H1 (cell line): ENCODE results near the gene CPTP. TPM values are rescaled to one million over a fixed set of nuclear protein-coding genes. Genes with fewer than 3 reads are reported as not detected.

Experiments used
- CTCF ChIA-PET: fragments of 300-600 bp; sonication (Branson Sonifier 250); formaldehyde crosslinking; loops from one replicate; lab custom pipeline; 2021; ENCODE audit not compliant: partially characterized antibody; lab: Charles Lee
- POLR2A ChIA-PET: fragments of 300-600 bp; sonication (Branson Sonifier 250); formaldehyde crosslinking; loops from one replicate; lab custom pipeline; 2021; ENCODE audit warnings: inconsistent platforms; ENCODE audit not compliant: partially characterized antibody; lab: Charles Lee
- DNase-seq, 2 experiments: peaks; one replicate each; pipeline versions ENCODE4 v3.0.0 to v3.0.0-alpha.2; 2010 to 2022; ENCODE audit warnings: low spot score in 2 of 2, low read depth in 1 of 2, mixed read lengths in 1 of 2
- FAIRE-seq: peaks from 2 replicates; lab custom pipeline; 2011; peaks lifted over from hg19 to GRCh38; lab: Jason Lieb, UNC
- H2AFZ ChIP-seq: 2 replicates; pipeline ENCODE4 v1.8.1; 2012; ENCODE audit warnings: low read length, inconsistent platforms
- H2AK5ac ChIP-seq: 2 replicates; pipeline ENCODE4 v1.6.1; 2013; ENCODE audit warnings: low read depth, low read length
- H2BK120ac ChIP-seq: replicated peaks from 2 replicates; pipeline ENCODE3; 2013; ENCODE audit warnings: low read depth, low read length, inconsistent platforms
- H2BK12ac ChIP-seq: 2 replicates; pipeline ENCODE4 v1.6.1; 2013; ENCODE audit warnings: low read depth, low read length
- H2BK15ac ChIP-seq: 2 replicates; pipeline ENCODE4 v1.6.1; 2013; ENCODE audit warnings: low read length
- H2BK20ac ChIP-seq: 2 replicates; pipeline ENCODE4 v1.6.1; 2013; ENCODE audit warnings: low read length
- H2BK5ac ChIP-seq: 2 replicates; pipeline ENCODE4 v1.6.1; 2013; ENCODE audit warnings: low read depth, low read length
- H3K14ac ChIP-seq: 2 replicates; pipeline ENCODE4 v1.6.1; 2013; ENCODE audit warnings: inconsistent platforms; ENCODE audit not compliant: insufficient read length
- H3K18ac ChIP-seq: 2 replicates; pipeline ENCODE4 v1.6.1; 2013; ENCODE audit warnings: low read length; ENCODE audit errors: extremely low read depth
- H3K23ac ChIP-seq: 2 replicates; pipeline ENCODE4 v1.6.1; 2013; ENCODE audit warnings: inconsistent platforms; ENCODE audit not compliant: insufficient read length
- H3K23me2 ChIP-seq: 2 replicates; pipeline ENCODE4 v1.6.1; 2013; ENCODE audit warnings: low read depth, low read length
- H3K27ac ChIP-seq: 2 replicates; pipeline ENCODE4 v1.6.1; 2011; ENCODE audit warnings: low read depth, low read length, inconsistent platforms
- H3K27me3 ChIP-seq, 4 experiments: replicated peaks in 1 of 4; 1 replicate in 1 of 4; 2 replicates in 3 of 4; pipeline versions ENCODE4 v1.6.1 to v1.8.1; 2011 to 2013; ENCODE audit warnings: low read length in 3 of 4, mild to moderate bottlenecking in 3 of 4, inconsistent platforms in 2 of 4, mixed read lengths in 2 of 4, moderate library complexity in 1 of 4; ENCODE audit not compliant: control insufficient read depth in 3 of 4, insufficient read depth in 3 of 4; ENCODE audit errors: extremely low read depth in 1 of 4
- H3K36me3 ChIP-seq, 4 experiments: 2 replicates each; pipeline versions ENCODE4 v1.6.1 to v1.8.1; 2011 to 2013; ENCODE audit warnings: mild to moderate bottlenecking in 4 of 4, low read length in 3 of 4, moderate library complexity in 2 of 4, control low read depth in 1 of 4, inconsistent platforms in 1 of 4; ENCODE audit not compliant: insufficient read depth in 4 of 4, control insufficient read depth in 2 of 4
- H3K4ac ChIP-seq: replicated peaks from 2 replicates; pipeline ENCODE3; 2013; ENCODE audit warnings: low read length, low read depth, mixed read lengths, inconsistent platforms; ENCODE audit not compliant: insufficient read length
- H3K4me1 ChIP-seq, 4 experiments: replicated peaks in 1 of 4; 1 replicate in 1 of 4; 2 replicates in 3 of 4; pipeline versions ENCODE4 v1.6.1 to v1.8.1; 2011 to 2013; ENCODE audit warnings: low read length in 3 of 4, inconsistent platforms in 2 of 4, mixed read lengths in 1 of 4; ENCODE audit not compliant: insufficient read depth in 4 of 4, control insufficient read depth in 3 of 4
- H3K4me2 ChIP-seq, 2 experiments: 2 replicates each; pipeline versions ENCODE4 v1.6.1 to v1.8.1; 2011 to 2013; ENCODE audit warnings: low read depth in 2 of 2, low read length in 2 of 2, control low read depth in 1 of 2, inconsistent platforms in 1 of 2, mild to moderate bottlenecking in 1 of 2; ENCODE audit not compliant: insufficient read depth in 1 of 2
- H3K4me3 ChIP-seq, 4 experiments: fragments of 200-600, 300-600 bp in 1 of 4; sonication (generic), shearing (Covaris generic), sonication (Bioruptor Twin) in 1 of 4; 2 replicates each; pipeline versions ENCODE4 v1.5.1 to v1.8.1; 2011 to 2016; ENCODE audit warnings: low read length in 4 of 4, low read depth in 3 of 4, control low read depth in 2 of 4, inconsistent platforms in 2 of 4, mild to moderate bottlenecking in 2 of 4, mixed read lengths in 1 of 4, moderate library complexity in 1 of 4; ENCODE audit not compliant: insufficient read depth in 2 of 4; ENCODE audit errors: extremely low read depth in 1 of 4
- H3K56ac ChIP-seq: replicated peaks from 2 replicates; pipeline ENCODE3; 2013; ENCODE audit warnings: low read depth, mild to moderate bottlenecking, mixed read lengths, low read length, inconsistent platforms; ENCODE audit not compliant: insufficient read length
- H3K79me1 ChIP-seq: 2 replicates; pipeline ENCODE4 v1.6.1; 2013; ENCODE audit warnings: low read depth, low read length, control low read depth
- H3K79me2 ChIP-seq, 2 experiments: 2 replicates each; pipeline versions ENCODE4 v1.6.1 to v1.8.1; 2012 to 2013; ENCODE audit warnings: low read length in 2 of 2, mild to moderate bottlenecking in 2 of 2, inconsistent platforms in 1 of 2; ENCODE audit not compliant: insufficient read depth in 2 of 2, control insufficient read depth in 1 of 2
- H3K9ac ChIP-seq, 4 experiments: replicated peaks in 1 of 4; 1 replicate in 1 of 4; 2 replicates in 3 of 4; pipeline versions ENCODE4 v1.6.1 to v1.8.1; 2011 to 2013; ENCODE audit warnings: low read depth in 3 of 4, low read length in 3 of 4, control low read depth in 2 of 4, mild to moderate bottlenecking in 2 of 4, moderate library complexity in 2 of 4, inconsistent platforms in 1 of 4; ENCODE audit errors: extremely low read depth in 1 of 4
- H3K9me3 ChIP-seq, 2 experiments: 2 replicates each; pipeline versions ENCODE4 v1.6.1 to v1.8.1; 2012 to 2013; ENCODE audit warnings: mild to moderate bottlenecking in 2 of 2, moderate library complexity in 2 of 2, control low read depth in 1 of 2, inconsistent platforms in 1 of 2, low read depth in 1 of 2, low read length in 1 of 2, mixed read lengths in 1 of 2; ENCODE audit not compliant: insufficient read depth in 2 of 2
- H4K20me1 ChIP-seq, 2 experiments: replicated peaks in 1 of 2; 2 replicates each; pipeline versions ENCODE3 to v1.8.1; 2011 to 2013; ENCODE audit warnings: inconsistent platforms in 2 of 2, low read length in 2 of 2, mild to moderate bottlenecking in 1 of 2; ENCODE audit not compliant: insufficient read depth in 2 of 2, control insufficient read depth in 1 of 2
- H4K5ac ChIP-seq: 2 replicates; pipeline ENCODE4 v1.6.1; 2013; ENCODE audit warnings: low read length, low read depth, mixed read lengths, inconsistent platforms; ENCODE audit not compliant: insufficient read length
- H4K8ac ChIP-seq: 2 replicates; pipeline ENCODE4 v1.8.0; 2013; ENCODE audit warnings: mild to moderate bottlenecking, moderate library complexity, low read length, inconsistent platforms; ENCODE audit not compliant: insufficient read depth; ENCODE audit errors: extremely low read depth
- H4K91ac ChIP-seq: replicated peaks from 2 replicates; pipeline ENCODE3; 2013; ENCODE audit warnings: low read length, mixed read lengths, inconsistent platforms; ENCODE audit not compliant: insufficient read length
- BACH1 ChIP-seq: IDR thresholded peaks from 2 replicates; pipeline ENCODE4 v1.6.1; 2012; ENCODE audit warnings: low read length, improper control_type of control experiment
- BRCA1 ChIP-seq: IDR thresholded peaks from 2 replicates; pipeline ENCODE4 v1.6.1; 2012; ENCODE audit warnings: low read depth, low read length, improper control_type of control experiment
- CBX5 ChIP-seq: fragments of 300-800, 300-1000 bp; sonication (generic); IDR thresholded peaks from 2 replicates; pipeline ENCODE4 v1.7.1; 2016; ENCODE audit warnings: antibody characterized with exemption, low read length, low read depth
- CEBPB ChIP-seq: IDR thresholded peaks from 2 replicates; pipeline ENCODE4 v1.6.1; 2012; ENCODE audit warnings: low read depth, low read length
- CTBP2 ChIP-seq: IDR thresholded peaks from 2 replicates; pipeline ENCODE4 v1.7.0; 2011; ENCODE audit warnings: borderline replicate concordance, mild to moderate bottlenecking, moderate library complexity, mixed read lengths, low read length; ENCODE audit not compliant: insufficient read depth, insufficient read length
- KDM1A ChIP-seq: fragments of 200-600, 300-600 bp; sonication (generic); IDR thresholded peaks from 2 replicates; pipeline ENCODE4 v1.7.1; 2016; ENCODE audit warnings: mild to moderate bottlenecking, low read length, borderline replicate concordance
- NRF1 ChIP-seq: IDR thresholded peaks from 2 replicates; pipeline ENCODE4 v1.6.1; 2011; ENCODE audit warnings: mild to moderate bottlenecking, low read depth, low read length, improper control_type of control experiment
- RXRA ChIP-seq: IDR thresholded peaks from 2 replicates; pipeline ENCODE4 v1.6.1; 2011; ENCODE audit warnings: low read depth, mild to moderate bottlenecking, low read length, moderate library complexity; ENCODE audit not compliant: insufficient read depth
- SAP30 ChIP-seq: fragments of 300-600 bp; sonication (generic); IDR thresholded peaks from 2 replicates; pipeline ENCODE4 v1.7.1; 2012; ENCODE audit warnings: low read length, moderate library complexity, mild to moderate bottlenecking, inconsistent platforms; ENCODE audit not compliant: insufficient read depth, insufficient replicate concordance
- TAF1 ChIP-seq: IDR thresholded peaks from 2 replicates; pipeline ENCODE4 v1.6.1; 2011; ENCODE audit warnings: mild to moderate bottlenecking, low read depth, low read length
- TAF7 ChIP-seq: optimal IDR thresholded peaks from 2 replicates; pipeline ENCODE3; 2011; ENCODE audit warnings: low read depth, mild to moderate bottlenecking, inconsistent platforms, low read length, moderate library complexity, borderline replicate concordance
- TBP ChIP-seq: IDR thresholded peaks from 2 replicates; pipeline ENCODE4 v1.6.1; 2011; ENCODE audit warnings: low read depth, low read length, improper control_type of control experiment
- WGBS, 2 experiments: shearing (Covaris generic) in 1 of 2; methylation state at CpG; one replicate each; pipeline versions ENCODE4 v1.1.6 to v1.1.7; 2013 to 2015; ENCODE audit warnings: low lambda C conversion rate in 2 of 2, mixed read lengths in 2 of 2, inconsistent platforms in 1 of 2, low coverage in 1 of 2, missing lambda C conversion rate in 1 of 2; ENCODE audit not compliant: insufficient replicate concordance in 2 of 2, insufficient coverage in 1 of 2, insufficient read length in 1 of 2; ENCODE audit errors: extremely low coverage in 1 of 2, missing lambda C conversion rate in 1 of 2; 5-methylcytosine and 5-hydroxymethylcytosine counted together
- polyA plus RNA-seq, 7 experiments: library from polyadenylated mRNA; depleted of rRNA in 3 of 7; stranded (reverse) in 5 of 7; unstranded in 2 of 7; fragments of >200 nt in 5 of 7; fragments of 200-250 nt in 2 of 7; gene quantifications; 1 replicate in 5 of 7; 2 replicates in 1 of 7; 4 replicates in 1 of 7; pipeline versions ENCODE4 v1.2.1 to v1.2.3, GENCODE V29; 2011 to 2013; ENCODE audit warnings: missing spikeins in 2 of 7, mixed read lengths in 2 of 7
- total RNA-seq: library from RNA; stranded (reverse); fragmentation: NEBNext Ultra II Directional; extraction: Animal tissue kit (Norgen Biotek cat#: 25700); gene quantifications from 2 replicates; pipeline ENCODE4 v1.2.1, GENCODE V29; 2021

CPTP gene
- total and polyA plus RNA-seq, 2 of the 8 experiments (the other 6 are each of a cell fraction or from before 2014, with no cell fraction given), result 8.1 to 10.6 TPM

DNA sequence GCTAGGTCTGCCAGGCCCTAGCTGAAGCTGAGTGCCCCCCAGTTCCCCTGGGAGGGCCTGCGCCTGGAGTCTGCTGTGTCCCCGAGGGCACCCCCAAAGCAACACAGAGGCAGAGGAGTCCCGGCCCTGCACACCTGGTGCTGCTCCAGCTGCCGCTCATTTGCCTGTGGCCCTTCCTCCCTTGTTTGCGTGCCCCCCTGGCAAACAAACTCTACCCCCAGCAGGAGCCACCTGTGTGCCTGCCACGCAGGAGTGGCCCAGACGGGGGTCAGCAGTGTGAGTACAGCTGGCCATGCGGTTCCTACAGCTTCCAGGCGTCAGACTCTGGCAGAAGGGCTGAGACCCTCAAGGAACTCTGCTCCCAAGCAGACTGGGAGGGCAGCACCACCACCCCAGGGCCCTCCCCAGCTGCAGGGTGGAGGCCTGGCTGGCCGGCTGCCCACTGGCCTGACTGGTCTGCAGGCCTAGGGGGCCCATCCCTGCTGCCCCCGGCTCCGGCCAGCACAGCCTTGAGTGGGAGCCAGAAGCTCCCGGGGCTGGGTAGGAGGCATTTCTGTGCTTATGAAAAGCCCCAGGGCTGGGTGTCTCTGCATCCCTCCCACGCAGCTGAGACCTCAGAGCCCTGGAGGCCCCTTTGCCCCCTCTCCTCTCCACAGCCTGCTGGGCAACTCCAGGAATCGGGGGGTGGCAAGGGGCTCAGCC, 5.9 kb downstream of the CPTP start:
- Histone ChIP-seq H3K14ac (no peak overlapping the region), H3K4me2 (no peak overlapping the region), H3K36me3 (peaks cover 0 to 3% (median 0%) of the 10 kb centered on the region in 4 experiments; a peak in 1 of 8 replicates), H3K18ac (no peak overlapping the region), H2BK12ac (0 out of 2 replicates have a peak overlapping the region, but pooled peaks have one; percentile 60), H4K20me1 (peaks cover 7 to 31% of the 10 kb centered on the region in 2 experiments), H4K91ac (no peak overlapping the region), H4K8ac (no peak overlapping the region; the same call in 1 of the 2 replicates), H3K4me3 (no peak overlapping the region), H3K4ac (no peak overlapping the region), H3K23ac (no peak overlapping the region), H3K23me2 (peaks cover 3% of the 10 kb centered on the region), H2BK120ac (no peak overlapping the region), H2BK15ac (0 out of 2 replicates have a peak overlapping the region, but pooled peaks have one; percentile 11), H2BK5ac (peak overlapping the region; percentile 26; the same call in 1 of the 2 replicates), H3K4me1 (peaks cover 0 to 3% (median under 1%) of the 10 kb centered on the region in 4 experiments; a peak in 5 of 7 replicates), H3K56ac (no peak overlapping the region), H3K9ac (no peak overlapping the region), H3K27ac (no peak overlapping the region), H3K79me1 (peaks cover 10% of the 10 kb centered on the region), H4K5ac (no peak overlapping the region), H3K27me3 (no peaks in the 10 kb centered on the region; a peak in 1 of 7 replicates), H3K79me2 (0 out of 4 replicates have a peak, but pooled peaks cover 0 to 6% of the 10 kb centered on the region in 2 experiments), H2AFZ (no peak overlapping the region), H2AK5ac (no peak overlapping the region), H2BK20ac (no peak overlapping the region), H3K9me3 (peaks cover 0 to 6% of the 10 kb centered on the region in 2 experiments; a peak in 2 of 4 replicates)
- no peak for FAIRE-seq
- ChIA-PET CTCF (no interaction called here), POLR2A (interaction anchor here (0.6 to 9.0 kb wide), 5 partner anchors 9 to 35 kb away, joined by 3 to 134 read pairs (median 6); no protein-coding TSS in a partner anchor)
- no peak for DNase-seq
- WGBS, 2 experiments, result 89% methylated on average over 14 of the region's 15 CpGs; no CpG with 5 or more reads in 1 of the 2 experiments
- no peak for TF ChIP-seq NRF1
- TF ChIP-seq CTBP2, result no peak
- no peak for TF ChIP-seq TAF1
- TF ChIP-seq RXRA, result no peak
- TF ChIP-seq KDM1A, result no peak
- TF ChIP-seq BACH1, result no peak
- TF ChIP-seq CEBPB, result no peak
- no peak for TF ChIP-seq TAF7
- TF ChIP-seq TBP, result no peak
- no peak for TF ChIP-seq SAP30
- TF ChIP-seq CBX5, result no peak
- no peak for TF ChIP-seq BRCA1
